ENCODE results near the gene VPS26B. TPM values are rescaled to one million over a fixed set of nuclear protein-coding genes. Genes with fewer than 3 reads are reported as not detected.
"Not testable (repeated sequence)": the region's sequence is repeated elsewhere in the genome, so short reads cannot be mapped to it uniquely, and the experiment has no call there.

Gene VPS26B
- total RNA-seq, 1 donor from 2014 or later: 46.6 TPM

- H3K9me3 Mint-ChIP-seq (ENCODE audit: unreplicated experiment): peaks cover 3% of the 10 kb centered on the region
- Histone ChIP-seq H3K79me2 (ENCODE audit: insufficient read depth, low read length) (no peaks in the 10 kb centered on the region), H4K20me1 (ENCODE audit: insufficient read depth, low read length) (no peaks in the 10 kb centered on the region), H3K9ac (ENCODE audit: low read length) (no peak overlapping the region), H3K9me3 (ENCODE audit: insufficient read depth, low read depth, low read length) (peaks cover 7% of the 10 kb centered on the region), H3K4me3 (ENCODE audit: insufficient read depth, low read depth, low read length) (no peak overlapping the region), H3K27me3 (ENCODE audit: insufficient read depth, low read length) (peaks cover 53% of the 10 kb centered on the region), H2AFZ (ENCODE audit: low read depth, low read length) (no peak overlapping the region), H3K27ac (ENCODE audit: low read depth, low read length) (no peak overlapping the region), H3K36me3 (ENCODE audit: insufficient read depth, low read length) (no peaks in the 10 kb centered on the region), H3K4me2 (ENCODE audit: low read length) (no peak overlapping the region), H3K4me1 (ENCODE audit: insufficient read depth, low read length) (peaks cover 10% of the 10 kb centered on the region)
- no peaks in the 10 kb centered on the region for H3K36me3 Mint-ChIP-seq (ENCODE audit: low read depth, unreplicated experiment)
- no peak overlapping the region for H3K4me3 Mint-ChIP-seq (ENCODE audit: unreplicated experiment)
- no peak overlapping the region for H3K27ac Mint-ChIP-seq (ENCODE audit: unreplicated experiment)
- peaks cover 48% of the 10 kb centered on the region for H3K27me3 Mint-ChIP-seq (ENCODE audit: low read depth, unreplicated experiment)
- DNase-seq (ENCODE audit: low read depth) (no peak), FAIRE-seq (no peak)
- no peak for TF ChIP-seq CTCF (IDR thresholded peaks at IDR 0.05; ENCODE audit: insufficient read depth, low read depth, low read length)
- no peak for TF ChIP-seq EZH2 (IDR thresholded peaks at IDR 0.05; ENCODE audit: insufficient read depth, low read length)
- peaks cover 4% of the 10 kb centered on the region for H3K4me1 Mint-ChIP-seq (ENCODE audit: low read depth, unreplicated experiment)
Observed at GRCh38 chr11:134278356-134278755, 53.9 kb downstream of the VPS26B start.

GRCh38 chr11:134281635-134282034 is 57.2 kb downstream of the VPS26B start:
- not testable (repeated sequence) for H3K36me3 Mint-ChIP-seq (ENCODE audit: low read depth, unreplicated experiment); H3K4me3 ChIP-seq (ENCODE audit: insufficient read depth, low read depth, low read length); H3K9ac ChIP-seq (ENCODE audit: low read length); H3K4me3 Mint-ChIP-seq (ENCODE audit: unreplicated experiment); H4K20me1 ChIP-seq (ENCODE audit: insufficient read depth, low read length); H3K27ac Mint-ChIP-seq (ENCODE audit: unreplicated experiment); H3K79me2 ChIP-seq (ENCODE audit: insufficient read depth, low read length); H3K36me3 ChIP-seq (ENCODE audit: insufficient read depth, low read length); H3K9me3 Mint-ChIP-seq (ENCODE audit: unreplicated experiment); DNase-seq (ENCODE audit: low read depth); FAIRE-seq; H3K4me1 ChIP-seq (ENCODE audit: insufficient read depth, low read length); H3K4me2 ChIP-seq (ENCODE audit: low read length); H2AFZ ChIP-seq (ENCODE audit: low read depth, low read length); H3K4me1 Mint-ChIP-seq (ENCODE audit: low read depth, unreplicated experiment); H3K27ac ChIP-seq (ENCODE audit: low read depth, low read length); H3K9me3 ChIP-seq (ENCODE audit: insufficient read depth, low read depth, low read length)
- H3K27me3 ChIP-seq (ENCODE audit: insufficient read depth, low read length): peaks cover 25% of the 10 kb centered on the region
- peaks cover 40% of the 10 kb centered on the region for H3K27me3 Mint-ChIP-seq (ENCODE audit: low read depth, unreplicated experiment)

GRCh38 chr11:134282121-134283045 is 57.9 kb downstream of the VPS26B start:
- no peaks in the 10 kb centered on the region for H3K36me3 Mint-ChIP-seq (ENCODE audit: low read depth, unreplicated experiment)
- Histone ChIP-seq H3K36me3 (ENCODE audit: insufficient read depth, low read length) (no peaks in the 10 kb centered on the region), H3K27ac (ENCODE audit: low read depth, low read length) (no peak overlapping the region), H3K4me2 (ENCODE audit: low read length) (no peak overlapping the region), H3K9me3 (ENCODE audit: insufficient read depth, low read depth, low read length) (peaks cover 7% of the 10 kb centered on the region), H4K20me1 (ENCODE audit: insufficient read depth, low read length) (no peaks in the 10 kb centered on the region), H3K4me3 (ENCODE audit: insufficient read depth, low read depth, low read length) (no peak overlapping the region), H3K79me2 (ENCODE audit: insufficient read depth, low read length) (no peaks in the 10 kb centered on the region), H3K27me3 (ENCODE audit: insufficient read depth, low read length) (peaks cover 18% of the 10 kb centered on the region), H2AFZ (ENCODE audit: low read depth, low read length) (no peak overlapping the region), H3K9ac (ENCODE audit: low read length) (no peak overlapping the region), H3K4me1 (ENCODE audit: insufficient read depth, low read length) (no peaks in the 10 kb centered on the region)
- no peak overlapping the region for H3K4me3 Mint-ChIP-seq (ENCODE audit: unreplicated experiment)
- peaks cover 36% of the 10 kb centered on the region for H3K27me3 Mint-ChIP-seq (ENCODE audit: low read depth, unreplicated experiment)
- no peak for FAIRE-seq
- no peak for TF ChIP-seq EZH2 (IDR thresholded peaks at IDR 0.05; ENCODE audit: insufficient read depth, low read length)
- TF ChIP-seq CTCF (IDR thresholded peaks at IDR 0.05; ENCODE audit: insufficient read depth, low read depth, low read length): no peak
- no peak for DNase-seq (ENCODE audit: low read depth)
- no peak overlapping the region for H3K27ac Mint-ChIP-seq (ENCODE audit: unreplicated experiment)
- no peaks in the 10 kb centered on the region for H3K9me3 Mint-ChIP-seq (ENCODE audit: unreplicated experiment)
- no peaks in the 10 kb centered on the region for H3K4me1 Mint-ChIP-seq (ENCODE audit: low read depth, unreplicated experiment)
